Activated T-helper 1 cell treated with anti-CD3 and anti-CD28 coated beads, Interleukin-2, amount 50 U/mL, for 16 hours (primary cell): ENCODE data around the gene TSPYL6.
"Not testable (repeated sequence)": the region's sequence is repeated elsewhere in the genome, so short reads cannot be mapped to it uniquely, and the experiment has no call there.

Experiments
- DNase-seq, 2 donors: peaks; one replicate each; pipeline ENCODE4 v3.0.0-alpha.2; 2020; ENCODE audit warnings: low read depth in 1 of 2, low spot score in 1 of 2

The TSPYL6 gene

GRCh38 chr2:54256091-54256694 is at the start of gene TSPYL6:
TSS of gene TSPYL6 (minus strand) at chr2:54256229. CDS start at chr2:54256151, 78 bp downstream.
- no peak for DNase-seq

- no peak for DNase-seq
Observed at GRCh38 chr2:54303631-54304030, 47.6 kb upstream of the TSPYL6 start.

GRCh38 chr2:54298514-54298913 is 42.5 kb upstream of the TSPYL6 start:
- DNase-seq: no peak

- no peak for DNase-seq
Observed at GRCh38 chr2:54295911-54296310, 39.9 kb upstream of the TSPYL6 start.

- DNase-seq: not testable (repeated sequence)
Observed at GRCh38 chr2:54294665-54295064, 38.6 kb upstream of the TSPYL6 start.

GRCh38 chr2:54290356-54291025 is 34.5 kb upstream of the TSPYL6 start:
- no peak for DNase-seq

DNA sequence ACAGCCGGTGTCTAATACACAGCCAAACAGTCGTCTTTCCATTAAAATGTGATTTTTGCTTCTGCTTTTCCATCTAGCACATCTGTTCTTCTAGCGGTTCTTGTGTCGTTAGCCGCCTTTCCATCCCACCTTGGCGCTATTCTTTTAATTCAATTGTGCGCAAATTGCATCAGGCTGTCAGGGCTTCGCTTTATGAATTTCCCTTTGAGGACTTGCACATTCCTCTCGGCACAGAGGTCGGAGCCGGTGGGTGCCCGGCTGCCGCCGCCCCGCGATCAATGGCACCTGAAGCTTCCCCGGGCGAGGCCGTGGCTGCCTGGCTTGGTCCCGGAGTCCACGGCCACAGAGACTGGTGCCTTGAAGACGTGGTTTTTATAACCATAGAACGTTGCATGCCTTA is 33.9 kb upstream of the TSPYL6 start:
- DNase-seq: no peak

GRCh38 chr2:54287532-54287931 is 31.5 kb upstream of the TSPYL6 start:
- DNase-seq: no peak

- DNase-seq: no peak
Observed at GRCh38 chr2:54285451-54285850, 29.4 kb upstream of the TSPYL6 start.

- DNase-seq: no peak
Observed at GRCh38 chr2:54284826-54285225, 28.8 kb upstream of the TSPYL6 start.

GRCh38 chr2:54279385-54279784 is 23.4 kb upstream of the TSPYL6 start:
- DNase-seq: no peak

DNA sequence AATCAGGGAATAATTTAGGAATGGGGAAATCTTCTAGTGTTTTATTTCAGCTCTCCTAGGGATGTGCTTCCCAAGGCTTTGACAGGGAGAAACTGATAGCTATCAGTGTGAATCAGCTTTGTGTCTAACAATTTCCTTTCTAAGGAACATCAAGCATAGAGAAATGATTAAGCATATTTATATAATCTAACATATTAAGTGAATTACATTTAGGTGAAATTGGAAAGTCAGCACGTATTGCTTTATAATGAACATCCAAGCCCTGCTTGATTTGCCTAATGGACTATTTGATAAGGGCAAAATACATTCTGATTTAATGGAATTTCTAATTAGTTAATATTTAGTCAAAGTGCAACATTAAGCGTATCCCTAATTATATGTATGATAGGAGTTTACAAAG is 19.5 kb upstream of the TSPYL6 start:
- no peak for DNase-seq

GRCh38 chr2:54274781-54275242 is 18.8 kb upstream of the TSPYL6 start:
- no peak for DNase-seq

DNA sequence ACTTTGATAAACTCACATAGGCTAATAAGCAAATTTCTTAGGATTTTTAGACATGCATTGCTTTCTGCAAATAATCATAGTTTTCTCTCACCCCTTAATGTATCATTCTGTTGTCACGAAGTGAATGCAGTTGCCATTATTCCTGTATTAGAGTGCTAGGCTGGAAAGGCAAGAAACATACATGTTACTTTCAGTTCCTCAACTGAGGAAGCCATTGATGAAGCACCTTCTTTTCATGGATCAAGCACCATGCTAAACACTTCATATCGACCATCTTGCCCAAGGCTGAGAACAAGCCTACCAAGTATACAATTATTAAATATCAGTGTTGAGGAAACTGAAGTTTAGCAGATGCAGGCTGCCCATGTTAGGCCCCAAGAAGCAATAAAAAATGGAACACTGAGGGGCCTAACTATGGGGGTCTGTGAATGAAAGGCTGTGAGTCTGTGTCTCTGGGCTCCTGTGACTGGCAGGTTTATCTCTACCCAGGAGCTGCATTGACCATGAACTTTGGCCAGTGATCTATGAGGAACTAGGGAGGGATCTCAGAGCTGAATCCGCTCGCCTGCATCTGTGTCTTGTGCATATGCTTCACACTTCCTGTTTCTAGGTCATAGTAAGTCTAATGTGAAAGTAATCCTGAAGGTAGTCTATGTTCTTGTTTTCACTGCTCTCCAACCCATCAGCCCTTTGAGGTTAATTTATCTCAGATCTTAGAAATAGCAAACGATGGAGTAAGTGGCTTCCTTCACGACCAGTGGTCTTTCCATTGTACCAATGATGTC is 16.0 kb upstream of the TSPYL6 start:
- DNase-seq: no peak

- DNase-seq: no peak
Observed at GRCh38 chr2:54271189-54271588, 15.2 kb upstream of the TSPYL6 start.

- no peak for DNase-seq
Observed at GRCh38 chr2:54267577-54267976, 11.5 kb upstream of the TSPYL6 start.

DNA sequence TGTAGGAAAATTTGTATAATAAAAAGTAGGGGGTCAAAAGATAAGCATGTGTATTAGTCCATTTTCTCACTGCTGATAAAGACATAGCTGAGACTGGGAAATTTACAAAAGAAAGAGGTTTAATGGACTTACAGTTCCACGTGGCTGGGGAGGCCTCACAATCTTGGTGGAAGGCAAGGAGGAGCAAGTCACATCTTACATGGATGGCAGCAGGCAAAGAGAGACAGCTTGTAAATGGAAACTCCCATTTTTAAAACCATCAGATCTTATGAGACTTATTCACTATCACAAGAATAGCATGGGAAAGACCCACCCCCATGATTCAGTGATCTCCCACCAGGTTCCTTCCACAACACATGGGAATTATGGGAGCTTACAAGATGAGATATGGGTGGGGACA is 9.1 kb upstream of the TSPYL6 start:
- not testable (repeated sequence) for DNase-seq

DNA sequence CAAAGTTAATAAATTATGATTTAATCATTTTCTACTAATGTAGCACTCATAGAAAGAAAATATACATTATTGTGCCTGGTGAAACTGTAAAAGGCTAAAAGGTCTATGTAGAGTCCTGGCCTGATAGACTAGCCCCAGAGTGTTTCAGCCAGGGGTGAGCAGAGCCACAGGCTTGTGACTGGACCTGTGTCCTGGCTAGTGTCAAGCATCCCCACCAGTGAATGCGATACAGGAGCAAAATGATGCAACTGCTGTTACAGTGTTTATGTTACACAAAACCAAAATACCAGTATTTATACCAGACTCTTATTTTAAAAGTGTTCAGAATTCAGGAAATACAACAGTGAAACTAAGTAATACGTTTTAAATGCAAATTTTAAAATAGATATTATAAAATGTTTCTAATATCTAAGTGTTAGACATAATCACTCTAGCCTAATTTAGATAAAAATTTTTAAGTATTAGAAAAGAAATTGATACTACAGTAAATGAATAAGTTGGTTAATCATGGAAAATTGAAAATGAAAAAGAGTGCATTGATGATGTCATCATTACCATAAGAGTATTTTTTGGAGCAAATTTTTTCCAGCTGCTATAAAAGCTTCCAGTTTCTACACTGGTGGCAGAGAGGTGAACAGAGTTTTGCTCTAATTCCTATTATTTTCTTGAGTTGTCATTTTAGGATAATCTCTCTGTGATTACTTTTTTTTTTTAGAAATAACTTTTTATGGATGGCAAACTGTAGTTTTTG is 6.2 kb upstream of the TSPYL6 start:
- DNase-seq: no peak

GRCh38 chr2:54261537-54261936 is 5.5 kb upstream of the TSPYL6 start:
- no peak for DNase-seq

DNA sequence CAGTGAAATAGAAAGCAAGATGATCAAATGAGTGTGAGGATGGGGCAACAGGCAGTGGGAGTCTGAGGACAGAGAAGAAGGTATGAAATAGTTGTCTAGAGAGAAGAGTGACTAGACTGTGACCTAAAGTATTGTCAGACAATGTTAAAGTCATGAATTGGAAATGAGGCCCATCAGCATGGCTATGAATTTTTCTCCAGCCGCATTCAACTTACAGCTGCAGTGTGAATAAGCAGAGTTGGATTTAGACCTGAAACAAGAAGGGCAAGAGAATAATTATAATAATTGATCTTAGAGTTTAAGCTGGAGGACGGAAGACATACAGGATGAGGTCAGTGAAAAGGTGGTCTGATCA is 4.2 kb upstream of the TSPYL6 start:
- no peak for DNase-seq

DNA sequence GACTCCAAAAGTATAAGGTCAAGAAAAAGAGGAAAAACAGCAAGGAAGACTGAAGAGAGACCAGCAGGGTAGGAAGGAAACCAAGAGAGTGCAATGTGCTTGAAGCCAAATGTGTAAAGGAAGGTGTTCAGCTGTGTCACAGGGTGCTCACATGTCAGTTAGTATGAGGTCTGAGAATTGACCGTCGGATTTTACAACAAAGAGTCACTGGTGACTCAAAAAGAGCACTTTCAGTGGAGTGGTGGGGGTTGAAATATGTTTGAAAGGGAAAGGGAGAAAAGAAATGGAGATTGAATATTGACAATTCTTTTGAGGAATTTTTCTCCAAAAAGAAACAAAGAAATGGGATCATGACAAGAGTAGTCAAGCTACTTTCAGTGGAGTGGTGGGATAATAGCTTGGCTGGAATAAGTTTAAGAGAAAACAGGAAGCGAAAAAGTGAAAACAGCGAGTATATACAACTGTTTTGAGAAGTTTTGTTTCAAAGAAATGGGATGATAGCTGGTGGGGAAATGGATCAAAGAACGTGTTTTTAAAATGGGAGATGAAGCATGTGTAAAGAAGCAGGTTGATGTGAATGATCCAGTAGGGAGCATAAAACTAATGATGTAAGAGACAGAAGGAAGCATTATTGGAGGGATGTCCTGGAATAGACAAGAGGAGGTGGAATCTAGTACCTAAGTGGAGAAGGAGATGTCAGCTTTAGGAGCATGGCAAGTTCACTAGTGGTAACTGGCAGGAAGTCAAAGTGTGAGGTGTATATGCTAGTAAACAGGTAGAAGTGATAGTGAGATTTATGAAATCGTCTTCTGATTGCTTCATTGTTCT is 3.6 kb upstream of the TSPYL6 start:
- no peak for DNase-seq
